GM23248 (cell line): Measurements from ENCODE around the gene TUBG2.

ENCODE experiments used
- EZH2 ChIP-seq: fragments of 200-600 bp; sonication (generic); IDR thresholded peaks from 2 replicates; pipeline ENCODE4 v1.6.1; 2018; ENCODE audit warnings: antibody characterized with exemption, mild to moderate bottlenecking; ENCODE audit not compliant: insufficient read depth, poor library complexity, severe bottlenecking
- EZH2phosphoT487 ChIP-seq: fragments of 200-600 bp; sonication (generic); IDR thresholded peaks from 2 replicates; pipeline ENCODE4 v1.6.1; 2018; ENCODE audit warnings: antibody characterized with exemption, moderate library complexity, mild to moderate bottlenecking, low read depth; ENCODE audit not compliant: insufficient read depth

GRCh38 chr17:42640121-42640520 is 19.0 kb upstream of the TUBG2 start:
- TF ChIP-seq EZH2 (no peak), EZH2phosphoT487 (no peak)
